Measurements from ENCODE around the gene TMEM260. TPM values are rescaled to one million over a fixed set of nuclear protein-coding genes. Genes with fewer than 3 reads are reported as not detected.

TMEM260 gene
- total and polyA plus RNA-seq, 11 donors = 2.5 to 12.8 (median 5.2) TPM

- Histone ChIP-seq H3K9me3 (peaks cover 0 to 12% (median 8%) of the 10 kb centered on the region in 12 donors), H3K36me3 (peaks cover 2 to 98% (median 82%) of the 10 kb centered on the region in 9 donors), H3K27ac (no peak overlapping the region), H3K27me3 (no peaks in the 10 kb centered on the region), H3K4me1 (no peaks in the 10 kb centered on the region), H3K4me3 (no peak overlapping the region)
- no peak for TF ChIP-seq CTCF (IDR thresholded peaks at IDR 0.05)
- TF ChIP-seq POLR2A (IDR thresholded peaks at IDR 0.05) = no peak
- ATAC-seq (no peak), DNase-seq (no peak)
- whole genome bisulfite sequencing, 4 donors = 98 to 100% (median 99%) methylated on average over 2 of the region's 2 CpGs
- intact Hi-C loops (cut with DNase I) = no loop called here
Observed at GRCh38 chr14:56635041-56635440, 55.4 kb downstream of the TMEM260 start.

GRCh38 chr14:56647493-56647892, 67.9 kb downstream of the TMEM260 start:
- Histone ChIP-seq H3K4me1 (no peaks in the 10 kb centered on the region), H3K9me3 (no peaks in the 10 kb centered on the region), H3K36me3 (peaks cover 0 to 23% (median 18%) of the 10 kb centered on the region in 9 donors), H3K27me3 (no peaks in the 10 kb centered on the region), H3K4me3 (no peak overlapping the region), H3K27ac (no peak overlapping the region)
- DNase-seq = no peak
- no peak for ATAC-seq
- intact Hi-C loops (cut with DNase I) = no loop called here
- TF ChIP-seq CTCF (IDR thresholded peaks at IDR 0.05) = no peak
- TF ChIP-seq POLR2A (IDR thresholded peaks at IDR 0.05) = no peak
- WGBS, 4 donors = 91 to 98% (median 93%) methylated on average over 2 of the region's 2 CpGs

GRCh38 chr14:56648508-56649301, 69.1 kb downstream of the TMEM260 start:
- WGBS, 4 donors = 88 to 92% (median 91%) methylated on average over 6 of the region's 6 CpGs
- ATAC-seq (no peak), DNase-seq (no peak)
- H3K4me3 ChIP-seq = no peak overlapping the region
- H3K4me1 ChIP-seq = no peaks in the 10 kb centered on the region
- H3K27ac ChIP-seq = no peak overlapping the region
- no peak for TF ChIP-seq CTCF (IDR thresholded peaks at IDR 0.05)
- TF ChIP-seq POLR2A (IDR thresholded peaks at IDR 0.05) = no peak
- no peaks in the 10 kb centered on the region for H3K9me3 ChIP-seq
- intact Hi-C loops (cut with DNase I) = no loop called here
- H3K27me3 ChIP-seq = no peaks in the 10 kb centered on the region
- H3K36me3 ChIP-seq = peaks cover 0 to 23% (median 18%) of the 10 kb centered on the region in 9 donors

- no peak for ATAC-seq
- H3K4me1 ChIP-seq = no peaks in the 10 kb centered on the region
- 97 to 99% (median 97%) methylated on average over 3 of the region's 3 CpGs for WGBS, 4 donors
- H3K9me3 ChIP-seq = no peaks in the 10 kb centered on the region
- H3K36me3 ChIP-seq = peaks cover 0 to 23% (median 18%) of the 10 kb centered on the region in 9 donors
- H3K27ac ChIP-seq = no peak overlapping the region
- intact Hi-C loops (cut with DNase I) = no loop called here
- no peak overlapping the region for H3K4me3 ChIP-seq
- no peaks in the 10 kb centered on the region for H3K27me3 ChIP-seq
- TF ChIP-seq CTCF (IDR thresholded peaks at IDR 0.05) (no peak), POLR2A (IDR thresholded peaks at IDR 0.05) (no peak)
- no peak for DNase-seq
Observed at GRCh38 chr14:56649382-56649781, 69.8 kb downstream of the TMEM260 start.
